SKM-1 (cell line): ENCODE data around the gene HOXA11.

Experiments used
- DNase-seq: peaks from one replicate; lab custom pipeline; 2025; ENCODE audit not compliant: unreplicated experiment; lab: John Stamatoyannopoulos, UW

Gene HOXA11

GRCh38 chr7:27194002-27194352 is 8.9 kb upstream of the HOXA11 start:
- DNase-seq, result no peak

- DNase-seq, result no peak
These were observed 8.4 kb upstream of the HOXA11 start for GRCh38 chr7:27193335-27194001.

- no peak for DNase-seq
These were observed 7.7 kb upstream of the HOXA11 start for GRCh38 chr7:27192546-27193334.

GRCh38 chr7:27191833-27192545 is 7.0 kb upstream of the HOXA11 start:
- no peak for DNase-seq

- no peak for DNase-seq
These were observed 6.2 kb upstream of the HOXA11 start for GRCh38 chr7:27191161-27191731.

- DNase-seq, result no peak
These were observed 5.1 kb upstream of the HOXA11 start for GRCh38 chr7:27189997-27190748.

- DNase-seq, result no peak
These were observed 4.4 kb upstream of the HOXA11 start for GRCh38 chr7:27189295-27189996.

- no peak for DNase-seq
These were observed 3.6 kb upstream of the HOXA11 start for GRCh38 chr7:27188386-27189294.

GRCh38 chr7:27187475-27188385 is 2.7 kb upstream of the HOXA11 start:
- no peak for DNase-seq

- no peak for DNase-seq
These were observed 1.8 kb upstream of the HOXA11 start for GRCh38 chr7:27186668-27187474.

GRCh38 chr7:27185854-27186667 is 1.0 kb upstream of the HOXA11 start:
- no peak for DNase-seq

- no peak for DNase-seq
These were observed 557 bp downstream of the HOXA11 start for GRCh38 chr7:27184337-27185012.

GRCh38 chr7:27183682-27184336 is 1.2 kb downstream of the HOXA11 start:
- DNase-seq, result no peak

- no peak for DNase-seq
These were observed 2.0 kb downstream of the HOXA11 start for GRCh38 chr7:27182861-27183681.
